ENCODE results near the gene PTP4A2. TPM values are rescaled to one million over a fixed set of nuclear protein-coding genes. Genes with fewer than 3 reads are reported as not detected.

PTP4A2 gene
- total and polyA plus RNA-seq, 2 donors from 2014 or later: 130 to 236 TPM

- Histone ChIP-seq H3K4me1 (ENCODE audit: control insufficient read depth in 2 of 3, insufficient read depth in 2 of 3, low read depth in 1 of 3, low read length in 3 of 3) (peaks cover 0 to 15% (median 6%) of the 10 kb centered on the region in 3 donors), H3K27ac (ENCODE audit: low read depth in 2 of 2, low read length in 2 of 2) (no peak overlapping the region), H3K27me3 (ENCODE audit: control insufficient read depth, insufficient read depth, low read length) (no peaks in the 10 kb centered on the region), H3K9ac (ENCODE audit: low read length in 3 of 3) (no peak overlapping the region), H3K9me3 (ENCODE audit: control insufficient read depth in 2 of 3, insufficient read depth in 1 of 3, low read length in 3 of 3) (no peaks in the 10 kb centered on the region), H3K36me3 (ENCODE audit: control insufficient read depth in 2 of 3, insufficient read depth in 3 of 3, low read length in 3 of 3) (peaks cover 0 to 4% (median 3%) of the 10 kb centered on the region in 3 donors), H3K4me3 (ENCODE audit: low read length in 3 of 3) (no peak overlapping the region)
- DNase-seq: no peak
- no peak for TF ChIP-seq CTCF (IDR thresholded peaks at IDR 0.05; ENCODE audit: borderline replicate concordance, extremely low read depth, insufficient read depth)
- intact Hi-C loops (cut with DNase I): no loop called here
- FAIRE-seq: no peak
Measured at GRCh38 chr1:31920956-31921355, 17.2 kb downstream of the PTP4A2 start.

GRCh38 chr1:31919591-31919990 lies 18.6 kb downstream of the PTP4A2 start:
- intact Hi-C loops (cut with DNase I): no loop called here
- Histone ChIP-seq H3K4me3 (ENCODE audit: low read length in 3 of 3) (no peak overlapping the region), H3K9ac (ENCODE audit: low read length in 3 of 3) (no peak overlapping the region), H3K36me3 (ENCODE audit: control insufficient read depth in 2 of 3, insufficient read depth in 3 of 3, low read length in 3 of 3) (peaks cover 0 to 7% (median 3%) of the 10 kb centered on the region in 3 donors), H3K9me3 (ENCODE audit: control insufficient read depth in 2 of 3, insufficient read depth in 1 of 3, low read length in 3 of 3) (no peaks in the 10 kb centered on the region), H3K27me3 (ENCODE audit: control insufficient read depth, insufficient read depth, low read length) (no peaks in the 10 kb centered on the region), H3K27ac (ENCODE audit: low read depth in 2 of 2, low read length in 2 of 2) (no peak overlapping the region), H3K4me1 (ENCODE audit: control insufficient read depth in 2 of 3, insufficient read depth in 2 of 3, low read depth in 1 of 3, low read length in 3 of 3) (peaks cover 0 to 10% (median 6%) of the 10 kb centered on the region in 3 donors)
- FAIRE-seq: no peak
- DNase-seq: no peak
- TF ChIP-seq CTCF (IDR thresholded peaks at IDR 0.05; ENCODE audit: borderline replicate concordance, extremely low read depth, insufficient read depth): no peak

GRCh38 chr1:31915438-31915837 lies 22.7 kb downstream of the PTP4A2 start:
- H3K4me3 ChIP-seq (ENCODE audit: low read length in 3 of 3): no peak overlapping the region
- no peak for FAIRE-seq
- intact Hi-C loops (cut with DNase I): no loop called here
- H3K4me1 ChIP-seq (ENCODE audit: control insufficient read depth in 2 of 3, insufficient read depth in 2 of 3, low read depth in 1 of 3, low read length in 3 of 3): peaks cover 0 to 4% (median 0%) of the 10 kb centered on the region in 3 donors
- peaks cover 3 to 12% (median 7%) of the 10 kb centered on the region in 3 donors for H3K36me3 ChIP-seq (ENCODE audit: control insufficient read depth in 2 of 3, insufficient read depth in 3 of 3, low read length in 3 of 3)
- TF ChIP-seq CTCF (IDR thresholded peaks at IDR 0.05; ENCODE audit: borderline replicate concordance, extremely low read depth, insufficient read depth): no peak
- DNase-seq: no peak
- no peak overlapping the region for H3K9ac ChIP-seq (ENCODE audit: low read length in 3 of 3)
- no peaks in the 10 kb centered on the region for H3K9me3 ChIP-seq (ENCODE audit: control insufficient read depth in 2 of 3, insufficient read depth in 1 of 3, low read length in 3 of 3)
- no peak overlapping the region for H3K27ac ChIP-seq (ENCODE audit: low read depth in 2 of 2, low read length in 2 of 2)
- no peaks in the 10 kb centered on the region for H3K27me3 ChIP-seq (ENCODE audit: control insufficient read depth, insufficient read depth, low read length)

- no peak for FAIRE-seq
- Histone ChIP-seq H3K4me3 (ENCODE audit: low read length in 3 of 3) (no peak overlapping the region), H3K9me3 (ENCODE audit: control insufficient read depth in 2 of 3, insufficient read depth in 1 of 3, low read length in 3 of 3) (no peaks in the 10 kb centered on the region), H3K4me1 (ENCODE audit: control insufficient read depth in 2 of 3, insufficient read depth in 2 of 3, low read depth in 1 of 3, low read length in 3 of 3) (peaks cover 0 to 4% (median 0%) of the 10 kb centered on the region in 3 donors), H3K27ac (ENCODE audit: low read depth in 2 of 2, low read length in 2 of 2) (no peak overlapping the region), H3K9ac (ENCODE audit: low read length in 3 of 3) (no peak overlapping the region), H3K36me3 (ENCODE audit: control insufficient read depth in 2 of 3, insufficient read depth in 3 of 3, low read length in 3 of 3) (peaks cover 3 to 14% (median 7%) of the 10 kb centered on the region in 3 donors), H3K27me3 (ENCODE audit: control insufficient read depth, insufficient read depth, low read length) (no peaks in the 10 kb centered on the region)
- TF ChIP-seq CTCF (IDR thresholded peaks at IDR 0.05; ENCODE audit: borderline replicate concordance, extremely low read depth, insufficient read depth): no peak
- no peak for DNase-seq
- intact Hi-C loops (cut with DNase I): no loop called here
Measured at GRCh38 chr1:31913968-31914367, 24.2 kb downstream of the PTP4A2 start.

Measured in kidney (tissue), 14 donors.